HEK293 (cell line): ENCODE data around the gene ITGA3.

Experiments used
- CTCF ChIA-PET: fragments of 350-600 bp; formaldehyde crosslinking; extraction: SDS; loops from one replicate; lab custom pipeline; 2021; ENCODE audit warnings: antibody characterized with exemption; lab: Yijun Ruan, JAX
- POLR2A ChIA-PET: fragments of 300-600 bp; formaldehyde crosslinking; extraction: SDS; loops from one replicate; lab custom pipeline; 2020; ENCODE audit warnings: antibody characterized with exemption, inconsistent platforms; lab: Yijun Ruan, JAX
- H3K27ac ChIP-seq: fragments of 200-500 bp; sonication (Bioruptor generic); 2 replicates; pipeline ENCODE4 v1.5.1; 2014; ENCODE audit warnings: low read depth, low read length, control low read depth, inconsistent platforms; ENCODE audit errors: extremely low read depth
- H3K36me3 ChIP-seq, 2 experiments: fragments of 200-500 bp in 1 of 2; sonication (Bioruptor generic) in 1 of 2; 1 replicate in 1 of 2; 2 replicates in 1 of 2; pipeline ENCODE4 v1.5.1; 2014 to 2017; ENCODE audit warnings: inconsistent platforms in 2 of 2, low read length in 2 of 2; ENCODE audit not compliant: control insufficient read depth in 2 of 2, insufficient read depth in 1 of 2
- H3K4me1 ChIP-seq: fragments of 200-500 bp; sonication (Bioruptor generic); 2 replicates; pipeline ENCODE4 v1.5.1; 2014; ENCODE audit warnings: mild to moderate bottlenecking, low read length, inconsistent platforms; ENCODE audit not compliant: control insufficient read depth, insufficient read depth
- H3K4me3 ChIP-seq: 2 replicates; pipeline ENCODE4 v1.5.1; 2011; ENCODE audit warnings: low read depth, mild to moderate bottlenecking, control low read depth, low read length, moderate library complexity
- H3K9me3 ChIP-seq: fragments of 200-500 bp; sonication (Bioruptor generic); 2 replicates; pipeline ENCODE4 v1.5.1; 2014; ENCODE audit warnings: low read depth, low read length, inconsistent platforms; ENCODE audit not compliant: control insufficient read depth, insufficient read depth
- GLIS1 ChIP-seq: fragments of 450-650 bp; formaldehyde crosslinking; IDR thresholded peaks from 2 replicates; pipeline ENCODE4 v1.5.1; 2016; ENCODE audit warnings: missing biosample characterization, missing genetic modification characterization
- SETDB1 ChIP-seq: IDR thresholded peaks from one replicate; pipeline ENCODE4 v1.6.1; 2017; ENCODE audit warnings: mild to moderate bottlenecking, low read length, moderate library complexity, mixed read lengths; ENCODE audit not compliant: insufficient read length
- ZNF211 ChIP-seq: fragments of 450-650 bp; formaldehyde crosslinking; IDR thresholded peaks from 2 replicates; pipeline ENCODE4 v1.5.1; 2016; ENCODE audit warnings: low read depth, missing biosample characterization, missing genetic modification characterization
- ZNF221 ChIP-seq: fragments of 450-650 bp; formaldehyde crosslinking; IDR thresholded peaks from 2 replicates; pipeline ENCODE4 v1.5.1; 2017; ENCODE audit warnings: missing biosample characterization, missing genetic modification characterization, borderline replicate concordance
- ZNF391 ChIP-seq: fragments of 450-650 bp; formaldehyde crosslinking; IDR thresholded peaks from 2 replicates; pipeline ENCODE4 v1.5.1; 2016; ENCODE audit warnings: low read depth, missing biosample characterization, missing genetic modification characterization, borderline replicate concordance
- ZNF529 ChIP-seq: fragments of 450-650 bp; formaldehyde crosslinking; IDR thresholded peaks from 2 replicates; pipeline ENCODE4 v1.5.1; 2017; ENCODE audit warnings: missing genetic modification characterization, missing biosample characterization; ENCODE audit not compliant: insufficient replicate concordance
- ZNF610 ChIP-seq: fragments of 450-650 bp; formaldehyde crosslinking; IDR thresholded peaks from 2 replicates; pipeline ENCODE4 v1.5.1; 2016; ENCODE audit warnings: missing biosample characterization, missing genetic modification characterization, borderline replicate concordance
- ZNF701 ChIP-seq: fragments of 450-650 bp; formaldehyde crosslinking; IDR thresholded peaks from 2 replicates; pipeline ENCODE4 v1.5.1; 2016; ENCODE audit warnings: missing biosample characterization, missing genetic modification characterization
- ZNF830 ChIP-seq: fragments of 450-650 bp; IDR thresholded peaks from 2 replicates; pipeline ENCODE4 v1.5.0; 2018; ENCODE audit warnings: missing biosample characterization, missing genetic modification characterization, low read depth, mild to moderate bottlenecking, moderate library complexity
- ZSCAN23 ChIP-seq: fragments of 450-650 bp; formaldehyde crosslinking; IDR thresholded peaks from 2 replicates; pipeline ENCODE4 v1.5.1; 2016; ENCODE audit warnings: missing biosample characterization, missing genetic modification characterization
- TF ChIP-seq, protein P1 (sequence below): fragments of 450-650 bp; formaldehyde crosslinking; IDR thresholded peaks from 2 replicates; pipeline ENCODE4 v1.5.1; 2016; ENCODE audit warnings: missing biosample characterization, missing genetic modification characterization
- TF ChIP-seq, protein P2 (sequence below): fragments of 450-650 bp; formaldehyde crosslinking; IDR thresholded peaks from 2 replicates; pipeline ENCODE4 v1.5.1; 2016; ENCODE audit warnings: missing biosample characterization, missing genetic modification characterization
- TF ChIP-seq, protein P3 (sequence below): fragments of 450-650 bp; formaldehyde crosslinking; IDR thresholded peaks from 2 replicates; pipeline ENCODE4 v1.5.1; 2016; ENCODE audit warnings: missing biosample characterization, missing genetic modification characterization
- TF ChIP-seq, protein P4 (sequence below): fragments of 450-650 bp; IDR thresholded peaks from 2 replicates; pipeline ENCODE4 v1.5.1; 2018; ENCODE audit warnings: missing biosample characterization, mild to moderate bottlenecking, missing genetic modification characterization

Gene ITGA3

GRCh38 chr17:50117202-50118051 is 61.5 kb downstream of the ITGA3 start:
- Histone ChIP-seq H3K27ac (no peak overlapping the region), H3K4me3 (no peak overlapping the region), H3K36me3 (peaks cover 0 to 10% of the 10 kb centered on the region in 2 experiments; a peak in 1 of 3 replicates), H3K9me3 (no peaks in the 10 kb centered on the region), H3K4me1 (no peaks in the 10 kb centered on the region; the same call in 1 of the 2 replicates)
- TF ChIP-seq ZNF221 (tag by site-specific recombination) (no peak), ZNF830 (tag by site-specific recombination) (no peak), ZNF610 (tag by site-specific recombination) (no peak), ZNF701 (no peak), ZSCAN23 (tag by site-specific recombination) (no peak), SETDB1 (no peak), GLIS1 (tag by site-specific recombination) (no peak), ZNF391 (tag by site-specific recombination) (no peak), ZNF211 (no peak), ZNF529 (tag by site-specific recombination) (no peak)
- TF ChIP-seq, protein P1, sequence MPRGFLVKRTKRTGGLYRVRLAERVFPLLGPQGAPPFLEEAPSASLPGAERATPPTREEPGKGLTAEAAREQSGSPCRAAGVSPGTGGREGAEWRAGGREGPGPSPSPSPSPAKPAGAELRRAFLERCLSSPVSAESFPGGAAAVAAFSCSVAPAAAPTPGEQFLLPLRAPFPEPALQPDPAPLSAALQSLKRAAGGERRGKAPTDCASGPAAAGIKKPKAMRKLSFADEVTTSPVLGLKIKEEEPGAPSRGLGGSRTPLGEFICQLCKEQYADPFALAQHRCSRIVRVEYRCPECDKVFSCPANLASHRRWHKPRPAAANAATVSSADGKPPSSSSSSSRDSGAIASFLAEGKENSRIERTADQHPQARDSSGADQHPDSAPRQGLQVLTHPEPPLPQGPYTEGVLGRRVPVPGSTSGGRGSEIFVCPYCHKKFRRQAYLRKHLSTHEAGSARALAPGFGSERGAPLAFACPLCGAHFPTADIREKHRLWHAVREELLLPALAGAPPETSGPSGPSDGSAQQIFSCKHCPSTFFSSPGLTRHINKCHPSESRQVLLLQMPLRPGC: no peak
- TF ChIP-seq, protein P2, sequence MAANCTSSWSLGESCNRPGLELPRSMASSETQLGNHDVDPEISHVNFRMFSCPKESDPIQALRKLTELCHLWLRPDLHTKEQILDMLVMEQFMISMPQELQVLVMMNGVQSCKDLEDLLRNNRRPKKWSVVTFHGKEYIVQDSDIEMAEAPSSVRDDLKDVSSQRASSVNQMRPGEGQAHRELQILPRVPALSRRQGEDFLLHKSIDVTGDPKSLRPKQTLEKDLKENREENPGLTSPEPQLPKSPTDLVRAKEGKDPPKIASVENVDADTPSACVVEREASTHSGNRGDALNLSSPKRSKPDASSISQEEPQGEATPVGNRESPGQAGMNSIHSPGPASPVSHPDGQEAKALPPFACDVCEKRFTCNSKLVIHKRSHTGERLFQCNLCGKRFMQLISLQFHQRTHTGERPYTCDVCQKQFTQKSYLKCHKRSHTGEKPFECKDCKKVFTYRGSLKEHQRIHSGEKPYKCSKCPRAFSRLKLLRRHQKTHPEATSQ (tag by site-specific recombination): no peak
- TF ChIP-seq, protein P3, sequence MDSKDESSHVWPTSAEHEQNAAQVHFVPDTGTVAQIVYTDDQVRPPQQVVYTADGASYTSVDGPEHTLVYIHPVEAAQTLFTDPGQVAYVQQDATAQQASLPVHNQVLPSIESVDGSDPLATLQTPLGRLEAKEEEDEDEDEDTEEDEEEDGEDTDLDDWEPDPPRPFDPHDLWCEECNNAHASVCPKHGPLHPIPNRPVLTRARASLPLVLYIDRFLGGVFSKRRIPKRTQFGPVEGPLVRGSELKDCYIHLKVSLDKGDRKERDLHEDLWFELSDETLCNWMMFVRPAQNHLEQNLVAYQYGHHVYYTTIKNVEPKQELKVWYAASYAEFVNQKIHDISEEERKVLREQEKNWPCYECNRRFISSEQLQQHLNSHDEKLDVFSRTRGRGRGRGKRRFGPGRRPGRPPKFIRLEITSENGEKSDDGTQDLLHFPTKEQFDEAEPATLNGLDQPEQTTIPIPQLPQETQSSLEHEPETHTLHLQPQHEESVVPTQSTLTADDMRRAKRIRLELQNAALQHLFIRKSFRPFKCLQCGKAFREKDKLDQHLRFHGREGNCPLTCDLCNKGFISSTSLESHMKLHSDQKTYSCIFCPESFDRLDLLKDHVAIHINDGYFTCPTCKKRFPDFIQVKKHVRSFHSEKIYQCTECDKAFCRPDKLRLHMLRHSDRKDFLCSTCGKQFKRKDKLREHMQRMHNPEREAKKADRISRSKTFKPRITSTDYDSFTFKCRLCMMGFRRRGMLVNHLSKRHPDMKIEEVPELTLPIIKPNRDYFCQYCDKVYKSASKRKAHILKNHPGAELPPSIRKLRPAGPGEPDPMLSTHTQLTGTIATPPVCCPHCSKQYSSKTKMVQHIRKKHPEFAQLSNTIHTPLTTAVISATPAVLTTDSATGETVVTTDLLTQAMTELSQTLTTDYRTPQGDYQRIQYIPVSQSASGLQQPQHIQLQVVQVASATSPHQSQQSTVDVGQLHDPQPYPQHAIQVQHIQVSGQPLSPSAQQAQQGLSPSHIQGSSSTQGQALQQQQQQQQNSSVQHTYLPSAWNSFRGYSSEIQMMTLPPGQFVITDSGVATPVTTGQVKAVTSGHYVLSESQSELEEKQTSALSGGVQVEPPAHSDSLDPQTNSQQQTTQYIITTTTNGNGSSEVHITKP (tag by site-specific recombination): no peak
- TF ChIP-seq, protein P4, sequence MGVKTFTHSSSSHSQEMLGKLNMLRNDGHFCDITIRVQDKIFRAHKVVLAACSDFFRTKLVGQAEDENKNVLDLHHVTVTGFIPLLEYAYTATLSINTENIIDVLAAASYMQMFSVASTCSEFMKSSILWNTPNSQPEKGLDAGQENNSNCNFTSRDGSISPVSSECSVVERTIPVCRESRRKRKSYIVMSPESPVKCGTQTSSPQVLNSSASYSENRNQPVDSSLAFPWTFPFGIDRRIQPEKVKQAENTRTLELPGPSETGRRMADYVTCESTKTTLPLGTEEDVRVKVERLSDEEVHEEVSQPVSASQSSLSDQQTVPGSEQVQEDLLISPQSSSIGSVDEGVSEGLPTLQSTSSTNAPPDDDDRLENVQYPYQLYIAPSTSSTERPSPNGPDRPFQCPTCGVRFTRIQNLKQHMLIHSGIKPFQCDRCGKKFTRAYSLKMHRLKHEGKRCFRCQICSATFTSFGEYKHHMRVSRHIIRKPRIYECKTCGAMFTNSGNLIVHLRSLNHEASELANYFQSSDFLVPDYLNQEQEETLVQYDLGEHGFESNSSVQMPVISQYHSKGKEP: no peak
- CTCF ChIA-PET: interaction anchor here (3.9 to 5.2 kb wide), 2 partner anchors 22 to 44 kb away, joined by 18 to 34 read pairs; no protein-coding TSS in a partner anchor
- POLR2A ChIA-PET: no interaction called here
